ENCODE results near the gene STARD10.
A peak's percentile ranks its signal among the peaks of the same experiment; 100 is the strongest.
"Not testable (repeated sequence)": the region's sequence is repeated elsewhere in the genome, so short reads cannot be mapped to it uniquely, and the experiment has no call there.

STARD10 gene

DNA sequence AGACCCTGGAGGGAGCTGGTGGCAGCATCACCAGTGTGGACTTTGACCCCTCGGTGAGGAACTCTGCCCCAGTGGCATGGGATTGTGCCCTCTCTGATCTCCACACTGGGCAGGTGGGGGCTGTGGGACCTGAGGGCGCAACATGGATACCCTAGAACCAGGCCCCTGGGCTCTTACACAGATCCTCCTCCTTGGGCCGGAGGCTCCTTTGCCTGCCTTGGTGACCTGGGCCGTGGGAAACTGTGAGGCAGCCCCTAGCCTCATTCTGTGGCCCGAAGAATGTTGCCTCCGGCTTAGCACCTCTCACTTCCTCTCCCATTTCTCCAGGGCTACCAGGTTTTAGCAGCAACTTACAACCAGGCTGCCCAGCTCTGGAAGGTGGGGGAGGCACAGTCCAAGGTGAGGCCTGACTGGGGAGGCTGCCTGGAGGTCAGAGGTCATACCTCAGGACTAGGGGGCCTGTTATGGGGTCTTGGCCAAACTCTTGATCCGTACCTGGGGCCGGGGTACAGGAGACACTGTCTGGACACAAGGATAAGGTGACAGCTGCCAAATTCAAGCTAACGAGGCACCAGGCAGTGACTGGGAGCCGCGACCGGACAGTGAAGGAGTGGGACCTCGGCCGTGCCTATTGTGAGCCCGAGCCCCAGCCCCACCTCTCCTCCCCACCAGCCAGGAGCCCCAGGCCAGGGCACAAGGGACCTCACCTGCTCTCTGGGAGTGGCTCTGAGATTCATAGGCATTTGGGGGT, 32.5 kb upstream of the STARD10 start:
- no peak for DNase-seq (ENCODE audit: low read depth)

DNA sequence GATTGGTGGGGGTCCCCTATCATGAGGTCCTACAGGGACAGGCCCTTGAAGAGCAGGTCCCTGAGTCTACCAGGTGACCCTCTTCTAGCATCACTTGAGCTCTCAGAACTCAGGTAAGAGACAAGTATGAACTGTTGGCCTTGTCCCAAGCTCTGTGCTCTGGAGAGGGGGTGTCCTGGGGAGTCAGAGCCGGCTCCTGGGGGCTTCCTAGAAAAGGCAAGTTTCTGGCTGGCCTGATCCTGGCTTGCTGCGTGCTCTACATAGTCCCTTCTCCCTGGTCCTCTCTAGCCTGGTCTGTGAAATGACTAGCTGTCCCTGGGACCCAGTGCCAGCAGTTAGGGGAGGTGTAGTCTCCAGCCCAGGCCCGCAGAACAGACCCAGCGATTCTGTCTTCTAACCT, 31.8 kb upstream of the STARD10 start:
- DNase-seq (ENCODE audit: low read depth) = no peak

DNA sequence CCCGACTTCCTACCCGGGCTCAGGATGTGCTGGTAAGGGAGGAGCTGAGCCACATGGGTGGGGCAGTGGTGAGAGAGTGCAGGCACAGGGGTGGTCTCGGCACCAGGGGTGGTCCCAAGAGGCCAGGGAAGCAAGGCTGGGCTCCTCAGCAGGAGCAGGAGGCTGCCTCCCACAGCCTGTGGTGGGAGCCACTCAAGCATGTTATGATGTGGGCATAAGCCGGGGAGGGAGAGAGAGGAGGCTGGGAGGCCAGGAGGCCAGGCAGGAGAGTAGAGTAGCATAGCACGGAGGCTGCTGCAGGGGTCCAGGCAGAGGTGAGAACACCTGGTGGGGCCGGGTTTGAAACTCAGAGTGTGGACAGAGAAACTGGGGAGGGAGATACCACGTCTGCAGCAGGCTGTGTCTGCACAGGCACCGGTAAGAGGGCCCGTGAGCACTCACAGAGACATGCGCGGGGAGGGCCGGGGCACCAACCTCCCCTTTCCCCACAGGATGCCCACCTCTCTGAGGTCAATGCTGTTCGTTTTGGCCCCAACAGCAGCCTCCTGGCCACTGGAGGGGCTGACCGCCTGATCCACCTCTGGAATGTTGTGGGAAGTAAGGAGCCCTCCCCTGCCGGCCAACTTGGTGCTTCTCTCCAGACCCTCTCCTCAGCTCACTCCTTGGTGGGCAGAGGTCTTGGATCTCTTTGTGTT, 31.1 kb upstream of the STARD10 start:
- no peak for DNase-seq (ENCODE audit: low read depth)

DNA sequence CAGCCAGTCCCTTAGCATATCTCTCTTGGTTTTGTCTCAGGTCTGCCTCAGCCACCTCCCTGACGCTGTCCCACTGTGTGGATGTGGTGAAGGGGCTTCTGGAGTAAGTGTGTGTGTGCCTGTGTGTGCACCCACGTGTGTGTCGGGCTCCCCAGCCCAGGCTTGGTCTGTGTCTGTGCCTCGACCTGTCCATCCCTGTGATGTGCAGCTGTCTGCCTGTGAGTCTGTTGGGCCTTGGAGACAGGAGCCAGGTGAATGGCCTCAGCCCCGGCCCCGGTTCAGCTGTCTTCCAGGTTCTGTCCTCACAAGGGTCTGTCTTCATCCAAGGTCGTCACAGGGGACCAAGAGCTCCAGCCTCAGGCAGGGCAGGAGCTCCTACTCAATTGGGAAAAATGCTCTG, 30.2 kb upstream of the STARD10 start:
- no peak for DNase-seq (ENCODE audit: low read depth)

- no peak for DNase-seq (ENCODE audit: low read depth)
These were observed 29.4 kb upstream of the STARD10 start for GRCh38 chr11:72823105-72823804.

DNA sequence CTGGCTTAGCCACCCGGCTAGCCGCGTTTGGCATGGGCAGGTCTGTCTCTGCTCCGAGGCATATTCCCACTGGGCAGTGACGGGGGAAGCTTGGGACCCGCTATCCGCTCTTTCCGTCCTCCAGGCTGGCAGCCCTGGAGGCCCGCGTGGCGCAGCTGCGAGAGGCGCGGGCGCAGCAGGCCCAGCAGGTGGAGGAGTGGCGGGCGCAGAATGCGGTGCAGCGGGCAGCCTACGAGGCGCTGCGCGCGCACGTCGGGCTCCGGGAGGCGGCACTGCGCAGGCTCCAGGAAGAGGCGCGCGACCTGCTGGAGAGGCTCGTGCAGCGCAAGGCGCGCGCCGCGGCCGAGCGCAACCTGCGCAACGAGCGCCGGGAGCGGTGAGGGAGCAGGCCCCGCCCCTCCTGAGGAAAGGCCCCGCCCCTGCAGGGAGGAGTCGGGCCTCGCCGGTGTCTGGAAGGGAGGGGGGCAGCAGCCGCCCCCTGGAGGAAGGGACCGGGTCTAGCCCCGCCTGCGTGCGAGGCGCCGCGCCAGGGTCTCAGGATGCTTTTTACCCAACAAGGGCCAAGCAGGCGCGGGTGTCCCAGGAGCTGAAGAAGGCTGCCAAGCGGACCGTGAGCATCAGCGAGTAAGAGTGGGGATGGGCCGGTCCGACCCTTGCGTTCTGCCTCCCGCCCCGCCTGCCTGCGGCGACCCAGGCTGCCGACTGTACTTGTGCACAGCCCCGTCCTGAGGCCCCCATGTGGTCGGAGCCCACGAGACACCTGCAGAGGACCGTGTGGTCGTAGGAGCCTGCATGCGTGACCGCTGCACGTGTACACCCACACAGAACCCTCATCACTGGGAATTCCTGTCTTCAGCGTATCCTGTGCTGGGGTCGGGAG, 28.3 kb upstream of the STARD10 start:
- DNase-seq (ENCODE audit: low read depth) = peak; percentile 90

GRCh38 chr11:72821221-72821919, 27.5 kb upstream of the STARD10 start:
- no peak for DNase-seq (ENCODE audit: low read depth)

GRCh38 chr11:72820439-72821139, 26.7 kb upstream of the STARD10 start:
- no peak for DNase-seq (ENCODE audit: low read depth)

- no peak for DNase-seq (ENCODE audit: low read depth)
These were observed 25.1 kb upstream of the STARD10 start for GRCh38 chr11:72818971-72819370.

DNA sequence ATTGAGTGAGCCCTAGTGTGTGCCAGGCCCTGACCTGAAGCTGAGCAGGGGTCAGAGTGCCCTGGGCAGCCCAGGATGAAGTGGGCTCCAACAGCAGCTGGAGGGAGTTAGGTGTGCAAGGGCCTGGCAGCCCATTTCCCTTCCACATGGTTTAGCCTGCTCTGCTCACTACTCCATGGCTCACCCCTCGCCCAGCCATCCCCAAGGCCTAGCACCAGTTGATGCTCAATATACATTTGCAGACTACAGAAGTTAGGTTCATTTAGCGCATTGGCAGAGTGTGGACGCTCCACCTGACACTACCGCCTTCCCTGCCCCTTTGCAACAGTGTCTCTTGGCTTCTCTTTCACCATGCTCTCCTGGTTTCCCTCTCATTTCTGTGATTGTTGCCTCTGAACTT, 24.1 kb upstream of the STARD10 start:
- DNase-seq (ENCODE audit: low read depth) = no peak

DNA sequence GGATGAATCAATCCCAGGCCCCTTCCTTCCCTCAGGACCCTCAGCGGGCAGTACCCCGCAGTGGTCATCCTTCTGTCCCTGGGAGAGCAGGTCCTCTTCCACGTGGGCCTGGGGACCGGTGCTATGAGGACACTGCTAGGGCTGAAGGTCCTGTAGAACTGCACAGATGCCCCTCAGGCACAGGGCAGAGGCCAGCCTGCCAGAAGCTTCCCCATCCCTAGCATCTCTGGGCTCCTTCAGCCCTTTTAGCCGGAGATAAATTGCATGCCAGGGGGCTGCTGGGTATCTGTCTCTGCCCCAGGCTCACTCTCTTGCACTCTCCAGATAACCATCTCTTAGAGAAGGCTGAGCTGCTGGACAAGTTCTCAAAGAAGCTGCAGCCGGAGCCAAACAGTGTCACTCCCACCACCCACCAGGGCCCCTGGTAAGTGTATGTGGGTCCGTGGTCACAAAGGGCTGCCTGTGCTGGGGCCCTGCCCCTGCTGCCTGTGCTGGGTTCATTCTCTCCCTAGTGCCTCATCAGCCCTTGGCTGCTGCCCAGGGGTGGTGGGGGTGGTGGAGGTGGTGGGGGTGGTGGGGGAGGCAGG, 22.6 kb upstream of the STARD10 start:
- no peak for DNase-seq (ENCODE audit: low read depth)

- no peak for DNase-seq (ENCODE audit: low read depth)
These were observed 21.3 kb upstream of the STARD10 start for GRCh38 chr11:72815110-72815618.

DNA sequence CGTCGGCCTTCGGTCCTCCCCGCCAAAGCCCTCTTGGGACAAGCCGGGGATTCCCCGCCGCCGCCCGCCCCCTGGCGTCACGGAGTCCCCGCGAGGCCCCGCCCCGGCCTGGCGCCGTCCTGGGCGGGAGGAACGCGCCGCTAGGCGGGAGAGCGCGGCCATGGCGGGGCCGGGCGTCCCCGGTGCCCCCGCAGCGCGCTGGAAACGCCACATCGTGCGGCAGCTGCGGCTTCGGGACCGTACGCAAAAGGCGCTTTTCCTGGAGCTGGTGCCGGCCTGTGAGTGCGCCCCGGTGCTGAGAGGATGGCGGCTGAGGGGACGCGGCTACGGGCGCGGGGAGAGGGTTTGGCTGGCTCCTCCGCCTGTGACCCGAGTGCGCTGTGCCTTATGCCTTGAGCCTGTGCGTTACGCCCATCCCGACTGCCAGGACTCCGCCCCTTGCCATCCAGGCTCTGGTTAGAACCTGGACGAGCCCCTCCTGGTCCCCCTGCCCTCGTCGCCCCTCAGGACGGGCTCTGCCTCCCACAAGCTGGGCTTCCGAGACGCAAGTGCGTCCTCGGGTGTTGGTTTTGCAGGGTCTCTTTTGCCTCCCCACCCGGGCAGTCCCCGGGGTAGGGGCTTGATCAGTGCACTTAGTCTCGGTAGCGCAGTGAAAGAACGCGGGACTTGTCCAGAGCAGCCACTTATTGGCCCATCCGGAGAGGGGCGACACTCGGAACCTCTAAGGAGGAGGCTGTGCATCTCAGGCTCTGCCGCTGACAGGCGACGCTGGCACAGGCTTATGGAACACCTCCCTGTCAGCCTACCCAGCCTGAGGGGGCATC, 20.7 kb upstream of the STARD10 start, which contains the start of gene ATG16L2:
Gene ATG16L2 (plus strand): TSS at position 126 of the 824 bp plus-strand sequence. CDS start 35 bp downstream, at position 161.
- peak; percentile 86 for DNase-seq (ENCODE audit: low read depth)

DNA sequence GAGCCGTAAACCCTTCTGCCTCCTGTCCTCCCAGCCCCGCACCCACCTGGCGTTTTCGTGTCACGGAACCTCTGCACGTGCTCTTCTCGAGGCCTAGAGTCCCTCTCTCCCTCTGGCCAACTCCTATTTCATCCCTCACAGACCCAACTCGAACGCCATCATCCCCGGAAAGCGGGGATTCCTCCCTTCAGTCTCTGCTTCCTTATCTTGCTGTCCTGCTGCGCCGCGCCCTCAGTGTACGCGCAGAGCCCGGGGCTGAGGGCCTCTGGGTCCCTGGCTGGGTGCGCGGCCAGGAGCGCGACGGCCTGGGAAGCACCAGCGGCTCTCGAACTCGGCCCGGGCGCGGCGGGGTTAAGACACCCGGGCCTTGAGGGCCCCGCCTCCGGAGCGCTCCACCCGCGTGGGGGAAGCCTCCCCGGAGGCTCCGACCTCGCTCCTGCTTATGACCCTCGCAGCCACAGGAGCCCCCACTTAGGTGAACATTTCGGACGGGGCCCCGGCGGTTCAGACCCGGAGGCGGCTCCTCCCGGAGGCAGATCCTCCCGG, 20.0 kb upstream of the STARD10 start:
- DNase-seq (ENCODE audit: low read depth) = peak; percentile 76

DNA sequence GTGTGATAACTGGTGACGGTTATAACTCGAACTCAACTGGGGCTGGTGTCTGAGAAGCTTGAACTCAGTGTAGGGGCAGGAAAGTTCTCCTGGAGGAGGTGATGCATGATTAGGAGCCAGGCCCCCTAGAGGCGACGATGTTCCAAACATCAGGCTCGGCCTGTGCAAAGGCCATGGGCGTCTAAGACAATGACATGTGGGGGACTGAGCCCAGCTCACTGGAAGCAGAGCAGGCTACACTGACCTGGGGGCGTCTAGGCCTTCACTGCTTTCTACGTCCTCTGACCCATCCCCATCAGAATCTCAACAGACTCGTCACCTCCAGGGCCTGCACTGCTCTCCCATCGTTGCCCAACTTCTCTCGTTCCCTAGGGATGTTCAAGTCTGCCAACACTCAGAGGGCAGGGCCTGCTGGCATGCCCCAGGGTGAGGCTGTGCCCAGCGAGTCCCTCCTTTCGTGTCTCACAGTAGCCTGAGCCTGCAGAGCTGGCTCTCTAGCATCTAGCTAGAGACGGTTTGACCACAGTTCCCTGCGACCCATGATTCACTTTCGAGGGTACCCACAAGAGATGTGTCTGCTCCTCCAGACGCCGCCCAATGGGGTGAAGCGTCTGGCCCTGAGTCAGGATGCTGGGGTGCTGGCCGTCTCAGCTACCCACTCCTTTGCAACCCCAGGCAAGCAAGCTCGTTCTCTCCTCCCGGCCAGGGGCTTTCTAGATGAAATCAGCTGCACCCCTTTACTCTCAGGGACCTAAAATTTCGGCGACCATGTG, 19.3 kb upstream of the STARD10 start:
- DNase-seq (ENCODE audit: low read depth) = peak; percentile 57

DNA sequence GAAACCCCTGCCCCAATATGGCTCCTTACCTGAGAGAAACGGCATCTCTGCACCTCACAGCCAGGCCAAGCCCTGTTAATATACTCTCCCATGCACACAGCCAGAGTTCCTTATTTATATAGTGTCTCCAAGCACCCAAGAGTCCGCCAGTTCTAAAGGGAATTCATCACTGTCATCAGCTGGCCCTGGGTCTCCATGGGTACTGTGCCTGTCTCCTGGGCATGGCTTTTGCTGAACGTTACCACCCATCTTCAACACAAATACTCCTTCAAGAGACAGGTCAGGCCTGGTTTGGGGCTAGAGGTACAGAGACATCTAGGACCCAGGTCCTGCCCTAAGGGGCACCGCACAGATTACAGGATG, 18.7 kb upstream of the STARD10 start:
- DNase-seq (ENCODE audit: low read depth) = no peak

DNA sequence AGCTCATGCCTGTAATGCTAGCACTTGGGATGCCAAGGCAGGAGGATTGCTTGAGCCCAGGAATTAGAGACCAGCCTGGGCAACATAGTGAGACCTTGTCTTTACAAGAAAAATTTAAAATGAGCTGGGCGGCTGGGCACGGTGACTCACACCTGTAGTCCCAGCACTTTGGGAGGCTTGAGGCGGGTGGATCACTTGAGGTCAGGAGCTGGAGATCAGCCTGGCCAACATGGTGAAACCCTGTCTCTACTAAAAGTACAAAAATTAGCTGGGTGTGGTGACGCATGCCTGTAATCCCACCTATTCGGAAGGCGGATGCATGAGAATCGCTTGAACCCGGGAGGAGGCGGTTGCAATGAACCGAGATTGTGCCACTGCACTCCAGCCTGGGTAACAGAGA, 17.8 kb upstream of the STARD10 start:
- not testable (repeated sequence) for DNase-seq (ENCODE audit: low read depth)

DNA sequence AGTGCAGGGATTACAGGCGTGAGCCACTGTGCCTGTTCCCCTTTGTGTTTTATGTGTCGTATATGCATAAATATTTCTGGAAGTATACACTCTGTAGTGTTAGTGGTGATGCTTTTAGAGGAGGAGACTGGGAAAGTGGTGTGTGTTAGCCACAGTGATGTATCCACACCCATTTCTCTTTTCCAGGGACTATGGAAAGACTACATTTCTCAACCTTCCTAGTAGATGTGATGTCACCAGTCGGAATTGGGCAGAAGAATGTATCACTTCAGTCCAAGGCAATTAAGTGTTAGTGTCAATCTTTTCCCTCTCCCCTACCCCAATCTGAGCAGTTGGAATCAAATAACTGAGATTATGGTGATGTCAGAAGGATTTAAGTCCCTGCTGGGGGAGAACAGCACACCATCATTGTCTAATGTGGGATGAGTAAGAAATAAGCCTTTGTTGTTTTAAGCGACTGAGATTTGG, 14.5 kb upstream of the STARD10 start:
- no peak for DNase-seq (ENCODE audit: low read depth)

Data from activated T-helper 9 cell treated with anti-CD3 and anti-CD28 coated beads, Interleukin-2, amount 50 U/mL, for 16 hours (primary cell).